Dedifferentiated amniotic fluid mesenchymal stem cell (primary cell): ENCODE results near the gene RPS29.

ENCODE experiments used
- DNase-seq: peaks from one replicate; pipeline ENCODE4 v3.0.0-alpha.2; 2016; ENCODE audit errors: extremely low spot score

RPS29 gene

GRCh38 chr14:49550286-49551184 is 35.6 kb downstream of the RPS29 start:
- DNase-seq: no peak

DNA sequence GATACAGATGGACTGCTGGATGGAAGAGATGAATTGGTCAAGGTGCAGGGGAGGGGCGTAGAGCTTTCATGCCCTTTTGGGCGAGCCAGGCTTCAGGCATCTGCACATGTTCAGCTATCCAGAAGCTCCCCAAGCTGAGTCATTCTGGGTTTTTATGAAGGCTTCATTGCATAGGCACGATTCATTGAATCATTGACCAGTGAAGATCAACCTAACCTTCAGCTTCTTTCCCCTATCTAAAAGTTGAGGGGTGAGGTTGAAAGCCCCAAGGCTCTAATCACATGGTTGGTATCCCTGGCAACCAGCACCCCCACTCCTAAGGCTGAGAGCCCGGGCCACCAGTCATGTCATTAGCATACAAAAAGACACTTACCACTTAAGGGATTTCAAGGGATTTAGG is 36.3 kb downstream of the RPS29 start:
- no peak for DNase-seq

- DNase-seq: no peak
These were observed 36.7 kb downstream of the RPS29 start for GRCh38 chr14:49549446-49549845.

GRCh38 chr14:49546766-49547165 is 39.4 kb downstream of the RPS29 start:
- DNase-seq: no peak

DNA sequence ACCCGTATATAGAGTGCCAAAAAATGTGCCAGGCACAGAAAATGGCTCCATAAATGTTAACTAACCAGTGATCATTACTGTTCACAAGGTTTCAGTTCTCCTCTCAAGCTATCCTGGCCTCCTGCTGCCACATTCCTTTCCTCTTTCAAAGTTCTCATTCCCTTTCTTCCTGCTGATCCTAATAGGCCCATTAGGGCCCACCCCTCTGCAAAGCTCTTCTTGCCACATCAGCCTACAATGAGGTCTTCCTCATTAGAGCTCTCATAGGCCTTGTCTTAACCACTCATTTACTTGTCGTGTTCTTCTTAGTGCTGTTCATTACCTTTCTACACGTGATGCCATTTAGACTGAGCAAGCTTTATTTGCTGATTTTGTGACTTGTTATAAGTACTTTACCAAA is 40.5 kb downstream of the RPS29 start:
- DNase-seq: no peak

- DNase-seq: no peak
These were observed 41.1 kb downstream of the RPS29 start for GRCh38 chr14:49545071-49545470.

- DNase-seq: no peak
These were observed 45.1 kb downstream of the RPS29 start for GRCh38 chr14:49541049-49541448.

- DNase-seq: no peak
These were observed 47.3 kb downstream of the RPS29 start for GRCh38 chr14:49538852-49539251.
